Germinal center (tissue), 1 donor: ENCODE data around the gene SLC4A1AP.
"Not testable (repeated sequence)": the region's sequence is repeated elsewhere in the genome, so short reads cannot be mapped to it uniquely, and the experiment has no call there.

Source experiments
- DNase-seq: peaks from one replicate; pipeline ENCODE4 v3.0.0; 2012; ENCODE audit warnings: mixed read lengths, low spot score

SLC4A1AP gene

DNA sequence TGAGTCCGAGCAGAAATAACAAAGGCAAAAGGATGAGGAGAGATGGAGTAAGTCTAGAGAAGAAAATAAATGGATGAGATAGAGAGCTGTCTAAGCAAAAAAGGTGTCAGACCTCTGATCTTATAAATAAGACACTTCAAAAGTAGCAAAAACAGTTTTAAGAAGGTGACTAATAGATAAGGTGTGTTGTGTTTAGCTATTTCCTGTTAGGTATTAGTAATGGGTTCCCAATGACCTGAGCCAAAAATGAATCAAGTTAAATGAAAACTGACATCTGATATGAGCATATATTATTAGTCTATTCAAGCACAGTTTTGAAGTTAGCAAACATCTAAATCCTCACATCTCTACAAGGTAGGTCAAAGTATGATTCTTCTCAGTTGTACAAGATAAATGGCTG is 10.9 kb upstream of the SLC4A1AP start:
- no peak for DNase-seq

DNA sequence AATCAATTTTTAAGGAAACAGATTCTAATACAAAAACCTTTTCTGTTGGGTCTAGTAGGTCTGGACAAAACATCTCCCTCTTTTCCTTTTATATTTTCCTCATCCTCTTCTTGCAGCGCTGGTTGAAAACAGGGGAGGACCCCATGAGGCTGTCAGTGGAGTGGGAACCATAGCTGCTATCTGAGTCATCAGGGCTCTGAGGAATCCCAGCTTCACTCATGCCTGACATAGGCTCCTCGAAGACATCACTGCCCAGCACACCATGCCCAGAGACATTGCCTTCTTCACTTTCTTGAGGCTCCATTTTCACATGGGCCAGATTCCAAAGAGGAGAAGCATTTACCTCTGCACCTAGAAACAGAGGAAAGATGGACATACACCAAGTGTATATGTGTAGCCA is 10.3 kb upstream of the SLC4A1AP start:
- DNase-seq: no peak

DNA sequence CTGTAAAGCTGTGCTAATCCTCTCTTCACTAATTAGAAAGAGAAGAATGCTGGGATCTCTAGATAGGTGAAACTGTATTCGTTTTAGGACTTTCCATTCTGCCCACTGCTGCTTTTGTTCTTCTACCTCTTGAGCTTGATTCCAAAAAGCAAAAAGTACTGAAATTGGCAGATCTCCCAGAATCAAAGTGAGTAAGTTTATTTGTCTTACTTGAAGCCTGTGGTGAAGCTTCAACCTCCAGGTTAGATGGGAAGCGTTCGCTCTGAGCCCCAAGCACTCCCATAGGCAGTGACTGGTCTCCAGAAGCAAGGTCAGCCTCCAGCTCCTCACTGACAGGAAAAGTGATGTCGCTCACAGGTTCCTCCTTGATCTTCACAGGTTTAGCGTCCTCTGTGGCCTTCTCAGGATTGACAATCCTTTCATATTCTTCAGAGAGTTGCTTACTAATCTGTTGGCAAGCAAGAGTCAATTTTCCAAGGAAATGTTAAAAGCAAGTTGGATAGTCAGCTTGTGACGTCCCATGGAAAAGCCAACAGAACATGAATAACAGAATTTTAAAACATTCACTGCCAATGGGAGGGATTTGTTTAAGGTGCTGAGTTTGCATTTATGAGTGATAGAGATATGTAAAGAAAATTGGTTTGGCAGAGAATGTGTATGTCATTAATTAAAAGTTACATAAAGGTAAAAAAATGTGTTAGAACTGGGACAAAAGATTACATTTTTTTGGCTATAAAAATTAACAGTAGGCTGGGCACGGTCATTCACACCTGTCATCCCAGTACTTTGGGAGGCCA is 8.3 kb upstream of the SLC4A1AP start:
- no peak for DNase-seq

DNA sequence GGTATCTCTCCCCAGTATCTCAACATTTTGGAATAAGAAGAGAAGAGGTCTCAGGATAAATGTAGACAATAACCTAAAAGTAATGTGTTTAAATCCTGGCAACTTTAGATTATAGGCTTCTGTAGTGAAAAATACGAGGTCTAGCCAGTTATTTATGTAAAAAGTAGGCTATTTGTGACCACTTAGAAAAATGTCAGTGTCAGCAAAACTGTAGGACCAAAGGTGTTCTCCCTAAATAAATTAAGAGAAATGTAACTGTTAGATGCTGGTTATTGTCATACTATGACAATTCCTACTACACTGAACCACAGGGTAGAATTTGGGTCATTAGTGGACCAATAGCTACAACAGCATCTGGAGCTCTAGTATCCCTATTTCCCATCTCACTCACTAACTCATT is 2.3 kb upstream of the SLC4A1AP start:
- DNase-seq: no peak

DNA sequence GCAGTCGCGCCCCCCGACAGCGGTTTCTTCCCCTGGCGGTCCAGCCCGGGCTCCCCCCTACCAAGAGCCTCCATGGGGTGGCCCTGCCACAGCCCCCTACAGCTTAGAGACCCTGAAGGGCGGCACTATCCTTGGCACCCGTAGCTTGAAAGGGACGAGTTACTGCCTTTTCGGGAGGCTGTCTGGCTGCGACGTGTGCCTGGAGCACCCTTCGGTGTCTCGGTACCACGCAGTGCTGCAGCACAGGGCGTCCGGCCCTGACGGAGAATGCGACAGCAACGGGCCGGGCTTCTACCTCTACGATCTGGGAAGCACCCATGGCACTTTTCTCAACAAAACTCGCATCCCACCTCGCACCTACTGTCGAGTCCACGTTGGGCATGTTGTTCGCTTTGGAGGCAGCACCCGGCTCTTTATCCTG is 475 bp downstream of the SLC4A1AP start:
- peak; percentile 63 for DNase-seq

DNA sequence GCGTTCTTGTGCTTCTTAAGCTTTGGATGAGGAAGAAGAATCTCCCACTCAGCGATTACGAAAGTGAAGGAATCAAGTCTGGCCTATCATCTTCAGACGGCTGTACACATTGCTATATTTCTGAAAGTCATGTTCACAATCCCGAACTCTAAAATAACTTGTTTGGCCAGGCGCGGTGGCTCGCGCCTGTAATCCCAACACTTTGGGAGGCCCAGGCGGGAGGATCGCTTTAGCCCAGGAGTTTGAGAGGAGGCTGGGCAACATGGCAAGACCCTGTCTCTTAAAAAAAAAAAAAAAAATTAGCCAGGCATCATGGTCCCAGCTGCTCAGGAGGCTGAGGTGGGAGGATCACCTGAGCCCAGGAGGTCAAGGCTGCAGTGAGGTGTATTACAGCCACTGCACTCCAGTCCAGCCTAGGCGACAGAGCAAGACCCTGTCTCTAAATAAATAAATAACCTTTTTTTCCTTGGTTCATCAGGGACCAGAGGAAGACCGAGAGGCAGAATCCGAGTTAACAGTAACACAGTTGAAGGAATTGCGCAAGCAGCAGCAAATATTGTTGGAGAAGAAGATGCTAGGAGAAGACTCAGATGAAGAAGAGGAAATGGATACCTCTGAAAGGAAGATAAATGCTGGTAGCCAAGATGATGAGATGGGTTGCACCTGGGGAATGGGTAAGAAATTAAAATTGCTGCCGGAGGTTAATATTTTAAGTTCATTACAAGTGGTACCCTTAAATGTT is 1.1 kb downstream of the SLC4A1AP start:
- no peak for DNase-seq

DNA sequence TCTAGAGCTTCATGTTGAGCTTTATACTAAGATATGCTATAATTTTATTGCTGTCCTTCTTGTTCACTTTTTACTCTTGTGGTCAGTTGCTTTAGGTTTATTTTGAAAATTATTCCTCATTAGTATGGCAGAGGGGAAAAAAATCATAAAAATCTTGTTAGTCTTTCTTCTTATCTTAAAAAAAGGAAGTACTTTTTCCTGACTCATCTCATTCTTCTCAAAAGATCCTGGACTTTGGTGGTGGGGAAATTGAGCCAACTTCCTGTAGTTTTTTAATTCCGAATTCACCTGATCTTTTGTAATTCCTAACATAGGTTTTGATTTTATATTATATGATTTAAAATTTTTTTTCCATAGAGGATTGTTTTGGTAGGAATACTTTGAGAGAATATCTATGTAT is 3.8 kb downstream of the SLC4A1AP start:
- no peak for DNase-seq

DNA sequence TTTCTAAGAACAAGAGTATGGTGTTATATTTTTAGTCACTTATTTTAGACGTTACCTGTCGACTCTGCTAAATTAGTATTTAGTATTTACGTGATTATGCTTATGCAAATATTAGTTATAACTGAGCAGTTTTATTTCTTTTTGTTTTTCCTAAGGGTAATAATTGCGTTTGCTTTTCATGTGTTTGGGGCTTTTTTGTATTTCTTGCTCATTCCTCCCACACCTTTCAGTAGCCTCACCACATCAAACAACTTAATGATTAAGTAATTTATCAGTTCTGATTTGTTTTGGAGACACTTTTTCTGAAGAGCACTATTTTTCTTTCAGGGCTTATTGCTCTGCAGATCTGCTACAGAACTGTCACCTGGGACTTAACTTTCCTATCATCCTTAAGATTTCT is 7.5 kb downstream of the SLC4A1AP start:
- DNase-seq: no peak

DNA sequence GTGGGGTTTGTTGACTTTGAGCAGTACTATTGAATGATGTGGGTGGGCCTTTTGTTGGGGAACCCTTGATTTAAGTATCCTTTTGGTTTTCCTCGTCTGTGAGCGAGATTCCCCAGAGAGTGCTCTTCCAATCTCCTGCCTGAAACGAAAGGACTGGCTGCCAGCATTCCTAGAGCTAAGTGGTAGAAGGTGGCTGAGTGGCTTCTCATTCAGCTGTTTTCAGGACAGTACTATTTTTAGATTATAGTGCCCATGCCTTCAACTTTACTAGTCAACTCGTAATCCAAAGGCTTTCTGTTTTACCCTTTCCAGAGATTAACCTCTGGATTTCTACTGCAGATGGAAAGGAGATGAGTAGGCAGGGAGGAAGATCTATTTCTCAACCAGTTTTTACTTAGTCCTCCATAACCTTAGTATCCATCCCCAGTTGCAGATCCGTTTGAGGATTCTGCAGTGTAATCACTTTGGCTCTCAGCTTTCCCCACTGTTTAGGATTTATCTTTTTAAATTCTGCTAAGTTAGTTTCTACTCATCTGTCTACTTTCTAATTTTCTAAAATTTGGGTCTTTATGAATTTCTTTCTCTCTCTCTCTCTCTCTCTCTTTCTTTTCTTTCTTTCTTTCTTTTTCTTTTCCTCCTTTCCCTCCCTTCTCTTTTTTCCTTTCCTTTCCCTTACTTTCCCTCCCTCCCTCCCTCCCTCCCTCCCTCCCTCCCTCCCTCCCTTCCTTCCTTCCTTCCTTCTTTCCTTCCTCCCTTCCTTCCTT is 9.2 kb downstream of the SLC4A1AP start:
- DNase-seq: no peak

DNA sequence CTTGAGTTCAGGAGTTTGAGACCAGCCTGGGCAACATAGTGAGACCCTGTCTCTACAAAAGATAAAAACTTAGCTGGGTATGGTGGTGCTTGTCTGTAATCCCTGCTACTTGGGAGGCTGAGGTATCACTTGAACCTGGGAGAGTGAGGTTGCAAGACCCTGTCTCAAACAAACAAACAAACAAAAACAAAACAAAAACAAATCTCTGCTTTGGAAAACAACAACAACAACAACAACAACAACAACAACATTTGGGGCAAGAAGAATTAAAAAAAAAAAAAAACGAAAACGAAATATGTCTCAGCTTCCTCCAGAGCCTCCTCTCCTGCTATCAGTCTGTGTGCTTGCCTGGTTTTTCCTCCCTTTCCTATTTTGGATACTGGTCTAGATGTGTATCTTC is 16.9 kb downstream of the SLC4A1AP start:
- no peak for DNase-seq

DNA sequence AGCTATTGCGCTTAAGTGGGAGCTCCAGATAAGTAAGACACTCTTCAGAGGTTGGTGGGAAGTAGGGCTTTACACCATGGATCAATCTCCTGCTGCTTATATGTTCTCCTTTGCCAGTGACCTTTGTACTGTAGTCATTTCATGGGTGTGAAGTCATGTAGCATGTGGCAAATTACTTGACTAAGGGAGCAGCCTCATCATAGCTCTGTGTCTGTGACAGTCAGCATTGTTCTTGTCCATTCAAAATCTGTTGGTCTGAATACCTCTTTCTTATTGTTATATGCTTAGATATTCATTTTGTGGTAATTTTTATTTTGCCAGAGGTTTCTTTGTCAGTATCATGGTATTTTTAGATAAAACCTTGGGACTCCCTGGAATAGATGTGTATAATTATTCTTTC is 18.2 kb downstream of the SLC4A1AP start:
- no peak for DNase-seq

DNA sequence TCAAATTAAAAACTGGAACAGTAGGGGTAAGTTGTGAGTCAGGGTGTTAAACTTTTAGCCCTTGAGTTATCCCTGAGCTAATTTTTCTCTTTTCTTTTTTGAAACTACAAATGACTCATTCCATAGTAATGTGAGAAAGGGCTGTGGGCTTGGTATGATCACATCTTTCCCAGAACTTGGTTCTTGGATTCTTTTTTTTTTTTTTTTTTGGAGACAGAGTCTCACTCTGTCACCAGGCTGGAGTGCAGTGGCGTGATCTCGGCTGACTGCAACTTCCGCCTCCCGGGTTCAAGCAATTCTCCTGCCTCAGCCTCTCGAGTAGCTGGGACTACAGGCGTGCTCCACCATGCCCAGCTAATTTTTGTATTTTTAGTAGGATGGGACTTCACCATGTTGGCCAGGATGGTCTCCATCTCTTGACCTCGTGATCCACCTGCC is 18.7 kb downstream of the SLC4A1AP start:
- not testable (repeated sequence) for DNase-seq

DNA sequence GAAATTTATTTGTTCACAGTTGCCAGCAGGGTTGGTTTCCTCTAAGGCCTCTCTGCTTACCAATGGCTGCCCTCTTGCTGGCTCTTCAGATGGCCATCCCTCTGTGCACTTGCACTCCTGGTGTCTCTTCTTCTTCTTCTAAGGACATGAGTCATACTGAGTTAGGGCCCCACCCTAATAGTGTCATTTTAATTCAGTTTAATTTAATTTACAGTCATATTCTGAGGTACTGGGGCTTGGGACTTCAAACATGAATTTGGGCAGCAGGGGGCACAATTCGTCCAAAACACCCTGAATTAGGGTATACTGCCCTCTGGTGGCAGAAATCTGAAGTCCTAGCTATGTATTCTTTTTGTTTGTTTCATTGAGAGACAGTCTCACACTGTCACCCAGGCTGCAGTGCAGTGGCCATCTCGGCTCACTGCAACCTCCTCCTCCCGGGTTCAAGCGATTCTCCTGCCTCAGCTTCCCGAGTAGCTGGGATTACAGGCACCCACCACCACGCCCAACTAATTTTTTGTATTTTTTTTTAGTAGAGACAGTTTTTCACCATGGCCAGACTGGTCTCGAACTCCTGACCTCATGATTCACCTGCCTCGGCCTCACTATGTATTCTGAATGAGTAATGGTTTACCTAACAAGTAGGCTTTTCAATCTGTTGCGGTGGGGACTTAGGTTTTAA is 19.8 kb downstream of the SLC4A1AP start:
- DNase-seq: peak; percentile 83

DNA sequence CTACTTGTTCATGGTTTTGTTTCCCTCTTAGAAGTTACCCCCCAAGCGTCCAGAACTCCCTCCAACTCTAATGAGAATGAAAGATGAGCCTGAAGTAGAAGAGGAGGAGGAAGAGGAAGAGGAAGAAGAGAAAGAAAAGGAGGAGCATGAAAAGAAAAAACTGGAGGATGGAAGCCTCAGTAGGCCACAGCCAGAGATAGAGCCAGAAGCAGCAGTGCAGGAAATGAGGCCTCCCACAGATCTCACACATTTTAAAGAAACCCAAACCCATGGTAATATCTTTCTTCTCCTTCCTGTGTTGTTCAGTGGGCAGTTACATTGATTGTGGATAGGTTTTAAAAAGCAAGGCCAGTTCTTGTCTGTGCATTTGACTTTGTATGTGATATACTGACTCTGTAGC is 21.3 kb downstream of the SLC4A1AP start:
- not testable (repeated sequence) for DNase-seq

DNA sequence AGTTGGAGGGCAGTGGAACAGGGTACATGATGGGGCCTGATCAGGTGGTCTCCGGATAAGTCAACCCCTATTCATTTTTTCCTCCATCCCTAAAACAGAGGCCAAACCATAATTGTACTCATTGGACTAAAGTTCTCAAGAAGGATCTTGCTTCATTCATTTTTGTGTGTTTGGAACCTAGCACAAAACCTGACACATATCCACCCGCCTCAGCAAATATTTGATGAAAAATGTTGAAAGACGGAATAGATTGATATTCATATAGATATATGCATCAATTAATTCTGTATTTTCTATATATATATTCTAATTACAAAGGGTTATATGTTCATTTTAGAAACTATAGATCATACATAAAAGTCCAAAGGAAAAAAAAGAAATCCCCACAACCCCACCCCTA is 21.9 kb downstream of the SLC4A1AP start:
- DNase-seq: no peak

DNA sequence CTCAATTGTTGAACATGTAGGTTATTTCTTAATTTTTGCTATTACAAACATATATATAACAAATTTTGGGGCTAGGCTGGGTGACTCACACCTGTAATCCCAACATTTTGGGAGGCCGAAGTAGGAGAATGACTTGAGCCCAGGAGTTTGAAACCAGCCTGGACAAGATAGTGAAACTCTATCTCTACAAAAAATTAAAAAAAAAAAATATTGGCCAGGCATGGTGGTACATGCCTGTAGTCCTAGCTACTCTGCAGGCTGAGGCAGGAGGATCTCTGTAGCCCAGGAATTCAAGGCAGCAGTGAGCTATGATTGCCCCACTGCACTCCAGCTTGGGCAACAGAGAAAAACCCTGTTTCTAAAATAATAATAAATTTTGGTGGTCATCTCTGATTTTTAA is 23.5 kb downstream of the SLC4A1AP start:
- no peak for DNase-seq

DNA sequence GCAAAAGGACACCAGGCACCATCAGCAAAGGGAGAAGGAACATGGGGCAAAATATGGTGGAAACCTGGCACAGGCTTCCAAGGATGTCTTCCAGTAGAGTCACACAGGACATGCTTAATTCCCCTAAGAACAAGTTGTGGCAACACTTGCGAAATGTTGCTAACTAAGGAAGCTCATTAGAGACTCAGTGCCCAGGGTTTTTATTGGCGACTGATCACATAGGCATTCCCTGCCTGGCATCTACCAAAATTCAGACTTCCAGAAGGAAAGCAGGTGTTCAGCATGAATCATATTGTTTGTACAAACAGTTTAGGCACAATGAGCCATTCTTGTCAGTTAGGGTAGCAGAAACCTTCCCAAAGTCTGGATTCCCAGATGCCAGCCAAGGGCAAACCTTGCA is 25.7 kb downstream of the SLC4A1AP start:
- DNase-seq: no peak

DNA sequence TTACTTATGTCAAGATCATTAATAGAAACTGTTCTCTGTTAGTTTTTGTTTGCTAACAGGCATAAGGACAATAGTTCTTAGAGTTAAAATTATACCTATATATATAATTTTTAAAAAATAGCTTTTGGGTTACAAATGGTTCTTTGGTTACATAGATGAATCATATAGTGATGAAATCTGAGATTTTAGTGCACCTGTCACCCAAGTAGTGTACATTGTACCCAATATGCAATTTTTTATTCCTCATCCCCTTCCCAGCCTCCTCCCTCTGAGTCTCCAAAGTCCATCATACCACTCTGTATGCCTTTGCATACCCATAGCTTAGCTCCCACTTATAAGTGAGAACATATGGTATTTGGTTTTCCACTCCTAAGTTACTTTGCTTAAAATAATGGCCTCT is 26.4 kb downstream of the SLC4A1AP start:
- no peak for DNase-seq

DNA sequence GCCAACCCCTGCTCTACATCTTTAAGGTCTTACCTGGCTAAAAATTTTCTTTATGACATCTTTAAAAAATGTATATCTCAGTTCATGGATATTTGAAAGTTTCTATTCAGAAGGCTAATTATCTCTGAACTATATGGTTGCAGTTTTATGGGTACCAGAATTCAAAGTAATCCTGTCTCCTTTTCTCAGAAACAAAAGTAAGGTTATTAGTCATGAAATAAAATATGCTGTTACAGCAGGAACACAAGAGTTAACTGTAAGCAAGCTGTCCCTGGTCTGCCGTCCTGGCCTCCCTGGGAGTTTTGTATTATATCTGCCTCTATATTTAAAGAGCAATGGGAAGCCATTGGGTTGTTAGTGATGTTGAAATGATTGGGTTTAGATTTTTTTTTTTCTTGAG is 34.0 kb downstream of the SLC4A1AP start:
- DNase-seq: no peak

DNA sequence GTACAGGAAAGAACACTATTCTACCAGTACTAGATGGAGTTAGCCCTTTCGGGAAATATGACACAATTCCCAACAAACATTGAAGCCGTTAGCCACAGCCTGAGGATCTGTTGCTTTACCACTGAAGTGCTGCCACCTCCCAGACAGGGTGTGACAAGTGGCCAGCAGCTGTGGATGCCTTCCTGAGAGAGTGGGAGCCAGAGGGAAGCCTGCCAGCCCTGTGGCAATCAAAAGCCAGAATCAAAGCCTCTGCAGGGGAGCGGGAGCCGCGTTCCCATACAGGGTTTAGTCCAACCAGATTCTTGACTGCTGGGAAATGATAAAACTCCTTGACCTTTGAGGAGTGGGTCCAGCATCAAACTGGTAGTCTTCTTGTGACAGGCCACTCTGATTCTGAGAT is 38.0 kb downstream of the SLC4A1AP start:
- DNase-seq: no peak

DNA sequence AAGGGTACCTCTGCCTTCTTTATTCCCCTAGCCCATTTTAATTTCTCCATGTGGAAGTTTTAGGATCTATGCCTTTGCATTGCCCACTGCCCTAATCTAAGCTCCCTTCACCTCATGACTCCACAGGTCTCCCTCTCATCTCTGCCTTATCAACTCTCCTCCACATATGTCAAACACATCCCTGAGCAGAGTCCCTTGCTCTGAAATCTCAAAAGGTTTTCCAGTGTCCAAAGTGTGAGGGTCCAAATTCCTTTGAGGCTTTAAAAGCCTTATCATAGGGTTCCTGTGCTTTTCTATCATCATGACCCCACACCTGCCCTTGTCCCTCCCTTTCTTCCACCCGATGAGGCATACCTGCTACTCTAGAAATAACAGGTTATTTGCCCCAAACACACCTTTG is 38.6 kb downstream of the SLC4A1AP start:
- no peak for DNase-seq

DNA sequence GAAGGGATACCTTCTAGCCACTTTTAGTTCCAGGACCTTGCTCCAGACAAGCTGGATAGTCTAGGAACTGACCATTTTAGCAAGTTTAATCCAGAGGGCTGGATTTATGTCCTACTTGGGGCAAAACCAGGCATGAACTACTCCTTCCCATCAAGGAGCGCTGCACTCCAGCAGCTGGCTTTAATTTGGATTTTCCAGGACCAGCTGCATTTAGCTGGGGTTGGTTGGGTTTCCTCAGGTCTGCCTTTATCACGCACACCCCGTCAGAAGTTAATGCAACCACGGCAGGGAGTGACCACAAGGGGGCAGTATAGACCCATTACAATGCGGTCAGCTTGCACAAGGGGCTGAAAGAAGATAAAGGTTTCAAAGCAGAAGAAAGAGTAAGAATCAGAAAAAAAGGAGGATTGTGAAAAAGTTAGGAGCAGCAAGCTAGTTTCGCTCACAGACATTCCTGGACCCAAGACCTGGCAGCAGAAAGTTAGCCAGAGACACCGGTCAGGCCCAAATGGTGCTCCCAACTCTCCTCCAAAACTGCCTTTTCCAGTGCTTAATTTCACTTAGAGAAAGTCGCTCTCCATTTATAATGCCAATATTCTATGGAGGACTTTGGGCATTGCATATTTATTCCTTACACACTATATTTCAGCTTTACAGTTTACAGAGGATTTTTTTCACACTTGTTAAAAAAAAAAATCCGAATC is 40.1 kb downstream of the SLC4A1AP start:
- peak; percentile 81 for DNase-seq
